ENCODE results near the gene OTUD7B.

- TF ChIP-seq POLR2AphosphoS5 (IDR thresholded peaks at IDR 0.05; ENCODE audit: low read depth, low read length) = no peak
- TF ChIP-seq POLR2A (IDR thresholded peaks at IDR 0.05; ENCODE audit: low read depth, low read length) = no peak
- TF ChIP-seq TAF1 (IDR thresholded peaks at IDR 0.05; ENCODE audit: borderline replicate concordance, low read depth, low read length) = no peak
These were observed 728 bp downstream of the OTUD7B start for GRCh38 chr1:150009604-150010392.
